H9 (cell line): ENCODE measurements around the gene C19orf47. TPM values are rescaled to one million over a fixed set of nuclear protein-coding genes. Genes with fewer than 3 reads are reported as not detected.

Experiments used
- DNase-seq: peaks from one replicate; pipeline ENCODE4 v3.0.0-alpha.2; 2017
- H2AFZ ChIP-seq: one replicate; pipeline ENCODE4 v1.6.1; 2013; ENCODE audit warnings: mild to moderate bottlenecking, low read length, control low read depth, moderate library complexity
- H2AK5ac ChIP-seq: 2 replicates; pipeline ENCODE4 v1.6.1; 2013; ENCODE audit warnings: low read length, control low read depth, mixed read lengths; ENCODE audit not compliant: insufficient read length
- H2BK120ac ChIP-seq: one replicate; pipeline ENCODE4 v1.6.1; 2013; ENCODE audit warnings: low read depth, mild to moderate bottlenecking, low read length, control low read depth, inconsistent platforms; ENCODE audit not compliant: poor library complexity, severe bottlenecking
- H2BK12ac ChIP-seq: 2 replicates; pipeline ENCODE4 v1.6.1; 2013; ENCODE audit warnings: low read length, control low read depth, mixed read lengths, low read depth; ENCODE audit not compliant: insufficient read length
- H2BK15ac ChIP-seq: 2 replicates; pipeline ENCODE4 v1.6.1; 2013; ENCODE audit warnings: low read depth, low read length, control low read depth
- H2BK20ac ChIP-seq: one replicate; pipeline ENCODE4 v1.6.1; 2013; ENCODE audit warnings: low read depth, mild to moderate bottlenecking, low read length, control low read depth, inconsistent platforms; ENCODE audit not compliant: poor library complexity, severe bottlenecking
- H2BK5ac ChIP-seq: 2 replicates; pipeline ENCODE4 v1.6.1; 2013; ENCODE audit warnings: low read length, control low read depth, mixed read lengths; ENCODE audit not compliant: insufficient read length
- H3K14ac ChIP-seq: 2 replicates; pipeline ENCODE4 v1.6.1; 2013; ENCODE audit warnings: low read length, control low read depth; ENCODE audit not compliant: insufficient read depth
- H3K18ac ChIP-seq: 2 replicates; pipeline ENCODE4 v1.6.1; 2013; ENCODE audit warnings: low read depth, mild to moderate bottlenecking, mixed read lengths, low read length, control low read depth; ENCODE audit not compliant: insufficient read length
- H3K23ac ChIP-seq: 2 replicates; pipeline ENCODE4 v1.6.1; 2013; ENCODE audit warnings: low read length, control low read depth, mixed read lengths, low read depth; ENCODE audit not compliant: insufficient read length
- H3K23me2 ChIP-seq: 2 replicates; pipeline ENCODE4 v1.6.1; 2013; ENCODE audit warnings: low read depth, mild to moderate bottlenecking, mixed read lengths, low read length, control low read depth; ENCODE audit not compliant: insufficient read length, poor library complexity, severe bottlenecking
- H3K27ac ChIP-seq: 2 replicates; pipeline ENCODE4 v1.5.1; 2013; ENCODE audit warnings: low read length, control low read depth, mixed read lengths, low read depth; ENCODE audit not compliant: insufficient read length
- H3K27me3 ChIP-seq: 2 replicates; pipeline ENCODE4 v1.6.1; 2013; ENCODE audit warnings: low read length, control low read depth, inconsistent platforms; ENCODE audit not compliant: insufficient read depth
- H3K4ac ChIP-seq: 2 replicates; pipeline ENCODE4 v1.6.1; 2013; ENCODE audit warnings: low read depth, mild to moderate bottlenecking, control low read depth, inconsistent platforms, low read length, moderate library complexity
- H3K4me1 ChIP-seq: 2 replicates; pipeline ENCODE4 v1.6.1; 2013; ENCODE audit warnings: low read length, control low read depth, inconsistent platforms; ENCODE audit not compliant: insufficient read depth
- H3K4me2 ChIP-seq: 2 replicates; pipeline ENCODE4 v1.6.1; 2013; ENCODE audit warnings: low read length, control low read depth, mixed read lengths; ENCODE audit not compliant: insufficient read length, insufficient read depth
- H3K56ac ChIP-seq: 2 replicates; pipeline ENCODE4 v1.6.1; 2013; ENCODE audit warnings: low read depth, mild to moderate bottlenecking, mixed read lengths, low read length, control low read depth; ENCODE audit not compliant: insufficient read length
- H3K79me1 ChIP-seq: 2 replicates; pipeline ENCODE4 v1.6.1; 2013; ENCODE audit warnings: low read depth, mild to moderate bottlenecking, moderate library complexity, low read length, control low read depth, inconsistent platforms; ENCODE audit not compliant: insufficient read depth, poor library complexity, severe bottlenecking
- H3K79me2 ChIP-seq: 2 replicates; pipeline ENCODE4 v1.6.1; 2013; ENCODE audit warnings: low read length, control low read depth, inconsistent platforms; ENCODE audit not compliant: insufficient read depth
- H3K9ac ChIP-seq: 2 replicates; pipeline ENCODE4 v1.6.1; 2013; ENCODE audit warnings: low read length, control low read depth, mixed read lengths; ENCODE audit not compliant: insufficient read length; ENCODE audit errors: extremely low read depth
- H3K9me3 ChIP-seq: one replicate; pipeline ENCODE4 v1.6.1; 2013; ENCODE audit warnings: low read depth, low read length, inconsistent platforms; ENCODE audit not compliant: control insufficient read depth
- H3T11ph ChIP-seq: one replicate; pipeline ENCODE4 v1.6.1; 2013; ENCODE audit warnings: mild to moderate bottlenecking, low read length, control low read depth, inconsistent platforms
- H4K20me1 ChIP-seq: one replicate; pipeline ENCODE4 v1.6.1; 2013; ENCODE audit not compliant: control insufficient read depth, insufficient read length, insufficient read depth
- H4K5ac ChIP-seq: 2 replicates; pipeline ENCODE4 v1.6.1; 2013; ENCODE audit warnings: low read depth, mild to moderate bottlenecking, mixed read lengths, low read length, control low read depth; ENCODE audit not compliant: insufficient read length
- H4K8ac ChIP-seq: replicated peaks from 2 replicates; pipeline ENCODE4 v1.6.1; 2013; ENCODE audit warnings: low read length, control low read depth, mixed read lengths, low read depth; ENCODE audit not compliant: insufficient read length
- H4K91ac ChIP-seq: 2 replicates; pipeline ENCODE4 v1.6.1; 2013; ENCODE audit warnings: low read depth, mild to moderate bottlenecking, moderate library complexity, mixed read lengths, low read length, control low read depth; ENCODE audit not compliant: insufficient read length
- H3K27ac Mint-ChIP-seq, 3 experiments: 2 replicates in 2 of 3; 3 replicates in 1 of 3; pipeline ENCODE4 v1.8.0; 2020 to 2021; ENCODE audit warnings: mixed read lengths in 3 of 3, mild to moderate bottlenecking in 1 of 3, moderate library complexity in 1 of 3
- H3K27me3 Mint-ChIP-seq: 2 replicates; pipeline ENCODE4 v1.8.0; 2021; ENCODE audit warnings: low read depth, mild to moderate bottlenecking, moderate library complexity, mixed read lengths
- H3K36me3 Mint-ChIP-seq, 3 experiments: 2 replicates in 2 of 3; 3 replicates in 1 of 3; pipeline ENCODE4 v1.8.0; 2020 to 2021; ENCODE audit warnings: low read depth in 3 of 3, mixed read lengths in 3 of 3; ENCODE audit not compliant: insufficient read depth in 1 of 3
- H3K4me1 Mint-ChIP-seq, 2 experiments: 2 replicates each; pipeline ENCODE4 v1.8.0; 2020; ENCODE audit warnings: mixed read lengths in 2 of 2
- H3K4me3 Mint-ChIP-seq, 2 experiments: 2 replicates in 1 of 2; 3 replicates in 1 of 2; pipeline ENCODE4 v1.8.0; 2020 to 2021; ENCODE audit warnings: mild to moderate bottlenecking in 2 of 2, mixed read lengths in 2 of 2, moderate library complexity in 1 of 2
- H3K9me3 Mint-ChIP-seq, 2 experiments: 2 replicates in 1 of 2; 3 replicates in 1 of 2; pipeline ENCODE4 v1.8.0; 2020; ENCODE audit warnings: mild to moderate bottlenecking in 2 of 2, mixed read lengths in 2 of 2, moderate library complexity in 1 of 2
- CTCF ChIP-seq: fragments of 200-600 bp; sonication (generic); conservative IDR thresholded peaks from 3 replicates; pipeline ENCODE4 v1.8.0; 2021; ENCODE audit warnings: antibody characterized with exemption, mild to moderate bottlenecking
- WGBS: extraction: QIAGEN DNeasy Blood & Tissue Kit; methylation state at CpG from one replicate; pipeline ENCODE4 v1.1.7; 2013; ENCODE audit warnings: missing lambda C conversion rate, low lambda C conversion rate, mixed read lengths; ENCODE audit not compliant: insufficient read length; ENCODE audit errors: extremely low coverage; 5-methylcytosine and 5-hydroxymethylcytosine counted together
- total RNA-seq: library from RNA; stranded (reverse); gene quantifications from 2 replicates; pipeline ENCODE4 v1.2.1, GENCODE V29; 2021

C19orf47 gene
- total RNA-seq, 1 experiment from 2014 or later: 19.4 TPM

- Histone ChIP-seq H4K91ac (no peak overlapping the region), H3K9ac (no peak overlapping the region), H2AFZ (no peak overlapping the region), H3T11ph (no peak overlapping the region), H3K9me3 (no peaks in the 10 kb centered on the region), H2AK5ac (no peak overlapping the region), H2BK20ac (no peak overlapping the region), H3K23ac (no peak overlapping the region), H3K4ac (no peak overlapping the region), H2BK15ac (no peak overlapping the region), H2BK120ac (no peak overlapping the region), H4K8ac (no peak overlapping the region), H3K14ac (no peak overlapping the region), H3K4me1 (no peaks in the 10 kb centered on the region), H3K79me1 (no peaks in the 10 kb centered on the region), H4K5ac (no peak overlapping the region), H2BK5ac (no peak overlapping the region), H3K23me2 (no peaks in the 10 kb centered on the region), H3K56ac (no peak overlapping the region), H3K18ac (no peak overlapping the region), H3K27ac (no peak overlapping the region), H2BK12ac (no peak overlapping the region), H3K27me3 (no peaks in the 10 kb centered on the region), H4K20me1 (no peaks in the 10 kb centered on the region), H3K79me2 (no peaks in the 10 kb centered on the region), H3K4me2 (no peak overlapping the region)
- H3K4me3 Mint-ChIP-seq: no peak overlapping the region
- TF ChIP-seq CTCF: no peak
- H3K27ac Mint-ChIP-seq: no peak overlapping the region
- no peak for DNase-seq
- no peaks in the 10 kb centered on the region for H3K27me3 Mint-ChIP-seq
- H3K36me3 Mint-ChIP-seq: no peaks in the 10 kb centered on the region
- no peaks in the 10 kb centered on the region for H3K4me1 Mint-ChIP-seq
- no CpG with 5 or more reads among the region's 3 CpGs for WGBS
- no peaks in the 10 kb centered on the region for H3K9me3 Mint-ChIP-seq
Observed at GRCh38 chr19:40298026-40298425, 50.2 kb downstream of the C19orf47 start.
